MG63 (cell line): ENCODE data around the gene PLCD1. TPM values are rescaled to one million over a fixed set of nuclear protein-coding genes. Genes with fewer than 3 reads are reported as not detected.
A peak's percentile ranks its signal among the peaks of the same experiment; 100 is the strongest.

Source experiments
- DNase-seq: peaks from one replicate; pipeline ENCODE4 v3.0.0-alpha.2; 2020
- H3K27me3 ChIP-seq: fragments of 250-450 bp; sonication (Bioruptor Pico); 2 replicates; pipeline ENCODE4 v1.5.1; 2020; ENCODE audit warnings: mild to moderate bottlenecking, moderate library complexity
- H3K36me3 ChIP-seq: fragments of 250-450 bp; sonication (Bioruptor Pico); 2 replicates; pipeline ENCODE4 v1.5.1; 2020; ENCODE audit warnings: mild to moderate bottlenecking, moderate library complexity
- H3K4me3 ChIP-seq: fragments of 250-450 bp; sonication (Bioruptor Pico); 2 replicates; pipeline ENCODE4 v1.5.1; 2020; ENCODE audit warnings: mild to moderate bottlenecking, moderate library complexity
- H3K9me3 ChIP-seq: fragments of 250-450 bp; sonication (Bioruptor Pico); 2 replicates; pipeline ENCODE4 v1.5.1; 2020; ENCODE audit warnings: mild to moderate bottlenecking, moderate library complexity
- total RNA-seq: library from RNA; depleted of rRNA; stranded (reverse); fragments of >200 nt; shearing (Covaris generic); gene quantifications from 2 replicates; pipeline ENCODE4 v1.2.3, GENCODE V29; 2014; ENCODE audit warnings: low replicate concordance

PLCD1 gene
- total RNA-seq, 1 experiment from 2014 or later: 0.13 TPM

- H3K4me3 ChIP-seq: no peak overlapping the region
- no peaks in the 10 kb centered on the region for H3K27me3 ChIP-seq
- no peak for DNase-seq
- no peaks in the 10 kb centered on the region for H3K36me3 ChIP-seq
- H3K9me3 ChIP-seq: no peaks in the 10 kb centered on the region
These were observed 21.7 kb downstream of the PLCD1 start for GRCh38 chr3:38007754-38008090.

- Histone ChIP-seq H3K27me3 (no peaks in the 10 kb centered on the region), H3K4me3 (no peak overlapping the region), H3K36me3 (no peaks in the 10 kb centered on the region), H3K9me3 (no peaks in the 10 kb centered on the region)
- DNase-seq: no peak
These were observed 22.9 kb downstream of the PLCD1 start for GRCh38 chr3:38006445-38006995.

- Histone ChIP-seq H3K27me3 (no peaks in the 10 kb centered on the region), H3K9me3 (no peaks in the 10 kb centered on the region), H3K36me3 (no peaks in the 10 kb centered on the region), H3K4me3 (no peak overlapping the region)
- DNase-seq: no peak
These were observed 23.4 kb downstream of the PLCD1 start for GRCh38 chr3:38006031-38006430.

- DNase-seq: no peak
- Histone ChIP-seq H3K9me3 (no peaks in the 10 kb centered on the region), H3K4me3 (no peak overlapping the region), H3K27me3 (no peaks in the 10 kb centered on the region), H3K36me3 (no peaks in the 10 kb centered on the region)
These were observed 24.1 kb downstream of the PLCD1 start for GRCh38 chr3:38005076-38006020.

GRCh38 chr3:38004415-38005075 is 24.9 kb downstream of the PLCD1 start:
- peak; percentile 43 for DNase-seq
- Histone ChIP-seq H3K4me3 (no peak overlapping the region), H3K27me3 (no peaks in the 10 kb centered on the region), H3K9me3 (no peaks in the 10 kb centered on the region), H3K36me3 (no peaks in the 10 kb centered on the region)

- H3K36me3 ChIP-seq: no peaks in the 10 kb centered on the region
- DNase-seq: no peak
- H3K9me3 ChIP-seq: no peaks in the 10 kb centered on the region
- H3K27me3 ChIP-seq: no peaks in the 10 kb centered on the region
- no peak overlapping the region for H3K4me3 ChIP-seq
These were observed 25.5 kb downstream of the PLCD1 start for GRCh38 chr3:38003817-38004414.

GRCh38 chr3:38003371-38003816 is 26.0 kb downstream of the PLCD1 start:
- DNase-seq: no peak
- Histone ChIP-seq H3K36me3 (no peaks in the 10 kb centered on the region), H3K27me3 (no peaks in the 10 kb centered on the region), H3K9me3 (no peaks in the 10 kb centered on the region), H3K4me3 (no peak overlapping the region)

- Histone ChIP-seq H3K9me3 (no peaks in the 10 kb centered on the region), H3K36me3 (no peaks in the 10 kb centered on the region), H3K27me3 (no peaks in the 10 kb centered on the region), H3K4me3 (no peak overlapping the region)
- DNase-seq: no peak
These were observed 26.5 kb downstream of the PLCD1 start for GRCh38 chr3:38002940-38003339.

GRCh38 chr3:38002291-38002876 is 27.1 kb downstream of the PLCD1 start:
- DNase-seq: no peak
- Histone ChIP-seq H3K9me3 (no peaks in the 10 kb centered on the region), H3K36me3 (no peaks in the 10 kb centered on the region), H3K4me3 (no peak overlapping the region), H3K27me3 (no peaks in the 10 kb centered on the region)

- H3K27me3 ChIP-seq: no peaks in the 10 kb centered on the region
- no peak overlapping the region for H3K4me3 ChIP-seq
- H3K9me3 ChIP-seq: no peaks in the 10 kb centered on the region
- DNase-seq: no peak
- H3K36me3 ChIP-seq: no peaks in the 10 kb centered on the region; the same call in 1 of the 2 replicates
These were observed 27.9 kb downstream of the PLCD1 start for GRCh38 chr3:38001456-38002081.

GRCh38 chr3:38000965-38001455 is 28.4 kb downstream of the PLCD1 start:
- Histone ChIP-seq H3K9me3 (no peaks in the 10 kb centered on the region), H3K4me3 (no peak overlapping the region), H3K27me3 (no peaks in the 10 kb centered on the region), H3K36me3 (no peaks in the 10 kb centered on the region; the same call in 1 of the 2 replicates)
- DNase-seq: no peak

GRCh38 chr3:38000242-38000916 is 29.1 kb downstream of the PLCD1 start:
- no peaks in the 10 kb centered on the region; the same call in 1 of the 2 replicates for H3K36me3 ChIP-seq
- no peaks in the 10 kb centered on the region for H3K27me3 ChIP-seq
- H3K9me3 ChIP-seq: no peaks in the 10 kb centered on the region
- DNase-seq: no peak
- no peak overlapping the region for H3K4me3 ChIP-seq

GRCh38 chr3:37999836-38000235 is 29.6 kb downstream of the PLCD1 start:
- DNase-seq: no peak
- Histone ChIP-seq H3K27me3 (no peaks in the 10 kb centered on the region), H3K36me3 (no peaks in the 10 kb centered on the region; the same call in 1 of the 2 replicates), H3K9me3 (no peaks in the 10 kb centered on the region), H3K4me3 (no peak overlapping the region)

GRCh38 chr3:37997791-37998370 is 31.6 kb downstream of the PLCD1 start:
- H3K9me3 ChIP-seq: no peaks in the 10 kb centered on the region
- DNase-seq: no peak
- H3K36me3 ChIP-seq: no peaks in the 10 kb centered on the region; the same call in 1 of the 2 replicates

GRCh38 chr3:37997342-37997741 is 32.1 kb downstream of the PLCD1 start:
- H3K36me3 ChIP-seq: no peaks in the 10 kb centered on the region; the same call in 1 of the 2 replicates
- DNase-seq: no peak
- H3K9me3 ChIP-seq: no peaks in the 10 kb centered on the region
- no peaks in the 10 kb centered on the region for H3K27me3 ChIP-seq
- no peak overlapping the region for H3K4me3 ChIP-seq

More at GRCh38 chr3:37997791-37998370, 31.6 kb downstream of the PLCD1 start:
- H3K4me3 ChIP-seq: no peak overlapping the region
- no peaks in the 10 kb centered on the region for H3K27me3 ChIP-seq
